Liver (tissue), 9 donors: Measurements from ENCODE around the gene CTSA. TPM values are rescaled to one million over a fixed set of nuclear protein-coding genes. Genes with fewer than 3 reads are reported as not detected.

Experiments used
- DNase-seq: peaks from one replicate; pipeline ENCODE4 v3.0.0-alpha.2; 2017; ENCODE audit warnings: low spot score
- H3K27ac ChIP-seq, 2 donors: one replicate each; pipeline ENCODE4 v1.7.0; 2013; ENCODE audit warnings: inconsistent platforms in 2 of 2, low read length in 2 of 2, control low read depth in 1 of 2, low read depth in 1 of 2, mild to moderate bottlenecking in 1 of 2
- H3K27me3 ChIP-seq, 4 donors: one replicate each; pipeline versions ENCODE4 v1.6.1 to v1.7.0; 2013; ENCODE audit warnings: low read length in 3 of 4, inconsistent platforms in 1 of 4, mild to moderate bottlenecking in 1 of 4, moderate library complexity in 1 of 4; ENCODE audit not compliant: control insufficient read depth in 4 of 4, insufficient read depth in 4 of 4
- H3K36me3 ChIP-seq, 4 donors: one replicate each; pipeline versions ENCODE4 v1.6.1 to v1.7.0; 2013; ENCODE audit warnings: low read length in 3 of 4, mild to moderate bottlenecking in 3 of 4, low read depth in 1 of 4, moderate library complexity in 1 of 4; ENCODE audit not compliant: control insufficient read depth in 4 of 4, insufficient read depth in 3 of 4
- H3K4me1 ChIP-seq, 4 donors: one replicate each; pipeline versions ENCODE4 v1.6.1 to v1.7.0; 2013; ENCODE audit warnings: low read length in 3 of 4, mild to moderate bottlenecking in 3 of 4, moderate library complexity in 1 of 4; ENCODE audit not compliant: control insufficient read depth in 4 of 4, insufficient read depth in 4 of 4
- H3K4me3 ChIP-seq, 3 donors: one replicate each; pipeline versions ENCODE4 v1.6.1 to v1.7.0; 2013; ENCODE audit warnings: low read length in 3 of 3, control low read depth in 1 of 3, low read depth in 1 of 3, mild to moderate bottlenecking in 1 of 3
- H3K9ac ChIP-seq, 2 donors: one replicate each; pipeline ENCODE4 v1.7.0; 2013; ENCODE audit warnings: low read length in 2 of 2, mild to moderate bottlenecking in 2 of 2, moderate library complexity in 2 of 2, control low read depth in 1 of 2, low read depth in 1 of 2
- H3K9me3 ChIP-seq, 4 donors: one replicate each; pipeline versions ENCODE4 v1.6.1 to v1.7.0; 2013; ENCODE audit warnings: low read length in 3 of 4; ENCODE audit not compliant: control insufficient read depth in 4 of 4
- EGR1 ChIP-seq, 2 donors: IDR thresholded peaks; 2 replicates each; pipeline ENCODE4 v1.6.1; 2016 to 2018; ENCODE audit warnings: antibody characterized with exemption in 2 of 2, low read depth in 2 of 2
- FOXA1 ChIP-seq: IDR thresholded peaks from 2 replicates; pipeline ENCODE4 v1.6.1; 2016; ENCODE audit warnings: antibody characterized with exemption
- FOXA2 ChIP-seq: IDR thresholded peaks from 2 replicates; pipeline ENCODE4 v1.6.1; 2016; ENCODE audit warnings: antibody characterized with exemption
- GABPA ChIP-seq, 2 donors: IDR thresholded peaks in 1 of 2; conservative IDR thresholded peaks in 1 of 2; 2 replicates each; pipeline ENCODE4 v1.6.1; 2016; ENCODE audit warnings: antibody characterized with exemption in 2 of 2, mild to moderate bottlenecking in 1 of 2, moderate library complexity in 1 of 2
- HNF4A ChIP-seq, 2 donors: conservative IDR thresholded peaks; 2 replicates each; pipeline ENCODE4 v1.6.1; 2016; ENCODE audit warnings: antibody characterized with exemption in 2 of 2, mild to moderate bottlenecking in 2 of 2
- HNF4G ChIP-seq: IDR thresholded peaks from 2 replicates; pipeline ENCODE4 v1.6.1; 2016; ENCODE audit warnings: antibody characterized with exemption
- JUND ChIP-seq, 2 donors: IDR thresholded peaks; 2 replicates each; pipeline ENCODE4 v1.6.1; 2016; ENCODE audit warnings: antibody characterized with exemption in 2 of 2
- NR2F2 ChIP-seq: IDR thresholded peaks from 2 replicates; pipeline ENCODE4 v1.6.1; 2016; ENCODE audit warnings: antibody characterized with exemption
- RAD21 ChIP-seq, 2 donors: IDR thresholded peaks; 2 replicates each; pipeline ENCODE4 v1.6.1; 2016; ENCODE audit warnings: antibody characterized with exemption in 2 of 2, mild to moderate bottlenecking in 2 of 2
- RXRA ChIP-seq, 2 donors: IDR thresholded peaks; 2 replicates each; pipeline ENCODE4 v1.6.1; 2017 to 2018; ENCODE audit warnings: antibody characterized with exemption in 2 of 2, mild to moderate bottlenecking in 1 of 2
- SP1 ChIP-seq: IDR thresholded peaks from 2 replicates; pipeline ENCODE4 v1.6.1; 2018; ENCODE audit warnings: antibody characterized with exemption, mild to moderate bottlenecking
- TAF1 ChIP-seq: conservative IDR thresholded peaks from 2 replicates; pipeline ENCODE4 v1.6.1; 2016; ENCODE audit warnings: antibody characterized with exemption, mild to moderate bottlenecking
- YY1 ChIP-seq: IDR thresholded peaks from 2 replicates; pipeline ENCODE4 v1.6.1; 2016; ENCODE audit warnings: antibody characterized with exemption, mild to moderate bottlenecking
- WGBS: extraction: QIAGEN DNeasy Blood & Tissue Kit; methylation state at CpG from one replicate; pipeline ENCODE4 v1.1.7; 2013; 5-methylcytosine and 5-hydroxymethylcytosine counted together
- polyA plus RNA-seq, 2 donors: library from polyadenylated mRNA; stranded (reverse) in 1 of 2; unstranded in 1 of 2; fragments of 200-250 nt in 1 of 2; fragments of >200 nt in 1 of 2; fragmentation: Nextera tagmentation in 1 of 2; extraction: Ambion mirVana in 1 of 2; gene quantifications; one replicate each; pipeline versions ENCODE4 v1.2.1 to v1.2.3, GENCODE V29; 2013 to 2015
- total RNA-seq, 2 donors: library from RNA; depleted of rRNA; stranded (reverse); fragments of >200 nt; gene quantifications; one replicate each; pipeline ENCODE4 v1.2.3, GENCODE V29; 2014
- TF ChIP-seq, protein P1 (sequence below): IDR thresholded peaks from 2 replicates; pipeline ENCODE4 v1.6.1; 2016; ENCODE audit warnings: antibody characterized with exemption, mild to moderate bottlenecking
- TF ChIP-seq, protein P2 (sequence below): IDR thresholded peaks from 2 replicates; pipeline ENCODE4 v1.6.1; 2016; ENCODE audit warnings: antibody characterized with exemption
- TF ChIP-seq, protein P3 (sequence below): fragments of 150-350 bp; IDR thresholded peaks from 2 replicates; pipeline ENCODE4 v1.5.1; 2017; ENCODE audit warnings: improper control_type of control experiment, low read depth, low read length; ENCODE audit not compliant: missing input control
- donor health status: healthy.
- donor health status: healthy.
- donor health status: healthy.
- donor health status: healthy.
- donor health status: healthy.

The CTSA gene
- total and polyA plus RNA-seq, 4 donors: 45.6 to 151 (median 76.4) TPM

DNA sequence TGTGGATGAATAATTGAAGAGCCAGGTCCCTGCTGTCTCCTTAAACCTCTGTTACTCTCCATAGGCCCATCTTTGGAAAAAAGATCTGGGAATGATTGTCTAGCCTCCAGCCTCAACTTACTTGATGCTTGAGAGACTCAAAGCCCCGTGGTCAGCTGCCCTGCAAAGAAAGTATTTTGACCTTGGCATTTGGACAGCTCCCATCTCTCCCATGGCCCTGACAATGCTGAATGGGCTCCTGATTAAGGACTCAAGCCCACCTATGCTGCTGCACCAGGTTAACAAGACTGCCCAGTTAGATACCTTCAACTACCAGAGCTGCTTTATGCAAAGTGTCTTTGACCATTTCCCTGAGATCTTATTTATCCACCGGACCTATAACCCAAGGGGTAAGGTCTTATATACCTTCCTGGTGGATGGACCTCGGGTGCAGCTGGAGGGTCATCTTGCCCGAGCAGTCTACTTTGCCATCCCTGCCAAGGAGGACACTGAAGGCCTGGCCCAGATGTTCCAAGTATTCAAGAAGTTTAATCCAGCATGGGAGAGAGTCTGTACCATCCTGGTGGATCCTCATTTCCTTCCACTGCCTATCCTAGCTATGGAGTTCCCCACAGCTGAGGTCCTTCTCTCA is 8.6 kb upstream of the CTSA start:
- WGBS: 81% methylated on average over 4 of the region's 4 CpGs
- Histone ChIP-seq H3K27ac (no peak overlapping the region), H3K4me1 (peaks cover 0 to 9% (median 4%) of the 10 kb centered on the region in 4 donors), H3K36me3 (peaks cover 7 to 30% (median 14%) of the 10 kb centered on the region in 4 donors), H3K27me3 (no peaks in the 10 kb centered on the region), H3K9ac (no peak overlapping the region), H3K9me3 (no peaks in the 10 kb centered on the region), H3K4me3 (no peak overlapping the region)
- TF ChIP-seq, protein P1, sequence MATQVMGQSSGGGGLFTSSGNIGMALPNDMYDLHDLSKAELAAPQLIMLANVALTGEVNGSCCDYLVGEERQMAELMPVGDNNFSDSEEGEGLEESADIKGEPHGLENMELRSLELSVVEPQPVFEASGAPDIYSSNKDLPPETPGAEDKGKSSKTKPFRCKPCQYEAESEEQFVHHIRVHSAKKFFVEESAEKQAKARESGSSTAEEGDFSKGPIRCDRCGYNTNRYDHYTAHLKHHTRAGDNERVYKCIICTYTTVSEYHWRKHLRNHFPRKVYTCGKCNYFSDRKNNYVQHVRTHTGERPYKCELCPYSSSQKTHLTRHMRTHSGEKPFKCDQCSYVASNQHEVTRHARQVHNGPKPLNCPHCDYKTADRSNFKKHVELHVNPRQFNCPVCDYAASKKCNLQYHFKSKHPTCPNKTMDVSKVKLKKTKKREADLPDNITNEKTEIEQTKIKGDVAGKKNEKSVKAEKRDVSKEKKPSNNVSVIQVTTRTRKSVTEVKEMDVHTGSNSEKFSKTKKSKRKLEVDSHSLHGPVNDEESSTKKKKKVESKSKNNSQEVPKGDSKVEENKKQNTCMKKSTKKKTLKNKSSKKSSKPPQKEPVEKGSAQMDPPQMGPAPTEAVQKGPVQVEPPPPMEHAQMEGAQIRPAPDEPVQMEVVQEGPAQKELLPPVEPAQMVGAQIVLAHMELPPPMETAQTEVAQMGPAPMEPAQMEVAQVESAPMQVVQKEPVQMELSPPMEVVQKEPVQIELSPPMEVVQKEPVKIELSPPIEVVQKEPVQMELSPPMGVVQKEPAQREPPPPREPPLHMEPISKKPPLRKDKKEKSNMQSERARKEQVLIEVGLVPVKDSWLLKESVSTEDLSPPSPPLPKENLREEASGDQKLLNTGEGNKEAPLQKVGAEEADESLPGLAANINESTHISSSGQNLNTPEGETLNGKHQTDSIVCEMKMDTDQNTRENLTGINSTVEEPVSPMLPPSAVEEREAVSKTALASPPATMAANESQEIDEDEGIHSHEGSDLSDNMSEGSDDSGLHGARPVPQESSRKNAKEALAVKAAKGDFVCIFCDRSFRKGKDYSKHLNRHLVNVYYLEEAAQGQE: no peak
- no peak for DNase-seq

DNA sequence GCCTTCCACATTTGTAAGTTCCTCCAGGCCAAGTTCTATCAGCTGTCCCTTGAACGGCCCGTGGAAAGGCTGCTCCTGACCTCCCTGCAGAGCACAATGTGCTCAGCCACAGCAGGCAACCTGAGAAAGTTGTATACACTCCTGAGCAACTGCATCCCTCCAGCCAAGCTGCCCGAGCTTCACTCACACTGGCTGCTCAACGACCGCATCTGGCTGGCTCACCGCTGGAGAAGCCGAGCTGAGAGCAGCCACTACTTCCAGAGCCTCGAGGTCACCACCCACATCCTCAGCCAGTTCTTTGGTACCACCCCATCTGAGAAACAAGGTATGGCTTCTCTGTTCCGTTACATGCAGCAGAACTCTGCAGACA is 8.1 kb upstream of the CTSA start:
- Histone ChIP-seq H3K27ac (no peak overlapping the region), H3K9ac (no peak overlapping the region), H3K4me1 (peaks cover 0 to 9% (median 5%) of the 10 kb centered on the region in 4 donors), H3K27me3 (no peaks in the 10 kb centered on the region), H3K4me3 (no peak overlapping the region), H3K36me3 (peaks cover 5 to 24% (median 11%) of the 10 kb centered on the region in 4 donors), H3K9me3 (no peaks in the 10 kb centered on the region)
- 87% methylated on average over 9 of the region's 9 CpGs for WGBS
- TF ChIP-seq FOXA1 (no peak), HNF4G (no peak), TAF1 (no peak)
- DNase-seq: no peak

DNA sequence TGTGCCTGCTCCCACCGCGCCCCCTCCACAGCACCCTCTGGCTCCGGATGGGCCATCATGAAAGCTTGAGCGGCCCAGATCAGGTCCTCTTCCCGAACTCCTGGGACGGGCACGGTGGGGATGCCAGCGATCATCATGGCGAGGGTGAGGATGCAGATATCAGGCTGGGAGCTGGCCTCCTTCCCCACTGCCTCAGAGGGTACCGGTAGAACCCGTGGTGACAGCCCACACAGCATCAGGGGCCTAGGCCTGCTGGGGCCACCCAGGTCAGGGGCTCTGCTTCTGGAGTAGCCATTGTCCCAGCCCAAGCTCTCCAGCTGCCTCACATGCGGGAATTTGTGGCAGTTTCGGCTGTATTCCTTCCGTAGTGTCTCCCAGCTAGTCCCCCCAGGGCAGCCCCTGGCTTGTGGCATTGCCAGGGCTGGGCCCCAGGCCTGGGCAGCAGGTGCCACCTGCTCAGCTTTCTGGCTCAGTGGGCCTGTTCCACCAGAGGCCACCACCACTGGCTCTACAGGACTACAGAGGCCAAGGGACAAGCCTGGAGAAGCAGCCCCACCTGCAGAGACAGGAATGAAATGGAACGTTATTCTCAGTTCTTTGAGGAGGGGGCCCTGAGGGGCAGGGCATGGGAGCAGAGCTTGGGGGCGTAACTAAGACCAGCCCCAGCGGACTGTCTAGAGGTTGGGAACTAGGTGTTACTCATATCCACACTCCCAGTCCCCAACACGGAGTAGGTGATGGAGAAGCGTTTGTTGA is 4.4 kb upstream of the CTSA start:
- H3K4me1 ChIP-seq: peaks cover 2 to 35% (median 27%) of the 10 kb centered on the region in 4 donors
- H3K27ac ChIP-seq: no peak overlapping the region
- H3K27me3 ChIP-seq: no peaks in the 10 kb centered on the region
- H3K9me3 ChIP-seq: no peaks in the 10 kb centered on the region
- H3K9ac ChIP-seq: no peak overlapping the region
- no peak for DNase-seq
- WGBS: 94% methylated on average over 19 of the region's 19 CpGs
- no peak overlapping the region for H3K4me3 ChIP-seq
- H3K36me3 ChIP-seq: peaks cover 2 to 23% (median 9%) of the 10 kb centered on the region in 4 donors
- TF ChIP-seq HNF4A (conservative IDR thresholded peaks at IDR 0.05): no peak
- no peak for TF ChIP-seq GABPA (IDR thresholded peaks at IDR 0.05 in 1 of 2, conservative IDR thresholded peaks at IDR 0.05 in 1 of 2)
- no peak for TF ChIP-seq JUND (IDR thresholded peaks at IDR 0.05)
- no peak for TF ChIP-seq RAD21 (IDR thresholded peaks at IDR 0.05)
- TF ChIP-seq HNF4G: no peak
- TF ChIP-seq, protein P2, sequence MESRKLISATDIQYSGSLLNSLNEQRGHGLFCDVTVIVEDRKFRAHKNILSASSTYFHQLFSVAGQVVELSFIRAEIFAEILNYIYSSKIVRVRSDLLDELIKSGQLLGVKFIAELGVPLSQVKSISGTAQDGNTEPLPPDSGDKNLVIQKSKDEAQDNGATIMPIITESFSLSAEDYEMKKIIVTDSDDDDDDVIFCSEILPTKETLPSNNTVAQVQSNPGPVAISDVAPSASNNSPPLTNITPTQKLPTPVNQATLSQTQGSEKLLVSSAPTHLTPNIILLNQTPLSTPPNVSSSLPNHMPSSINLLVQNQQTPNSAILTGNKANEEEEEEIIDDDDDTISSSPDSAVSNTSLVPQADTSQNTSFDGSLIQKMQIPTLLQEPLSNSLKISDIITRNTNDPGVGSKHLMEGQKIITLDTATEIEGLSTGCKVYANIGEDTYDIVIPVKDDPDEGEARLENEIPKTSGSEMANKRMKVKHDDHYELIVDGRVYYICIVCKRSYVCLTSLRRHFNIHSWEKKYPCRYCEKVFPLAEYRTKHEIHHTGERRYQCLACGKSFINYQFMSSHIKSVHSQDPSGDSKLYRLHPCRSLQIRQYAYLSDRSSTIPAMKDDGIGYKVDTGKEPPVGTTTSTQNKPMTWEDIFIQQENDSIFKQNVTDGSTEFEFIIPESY: no peak
- TF ChIP-seq FOXA1: no peak
- TF ChIP-seq EGR1 (IDR thresholded peaks at IDR 0.05; ENCODE audit: low read depth in 2 of 2): no peak
- TF ChIP-seq, protein P3, sequence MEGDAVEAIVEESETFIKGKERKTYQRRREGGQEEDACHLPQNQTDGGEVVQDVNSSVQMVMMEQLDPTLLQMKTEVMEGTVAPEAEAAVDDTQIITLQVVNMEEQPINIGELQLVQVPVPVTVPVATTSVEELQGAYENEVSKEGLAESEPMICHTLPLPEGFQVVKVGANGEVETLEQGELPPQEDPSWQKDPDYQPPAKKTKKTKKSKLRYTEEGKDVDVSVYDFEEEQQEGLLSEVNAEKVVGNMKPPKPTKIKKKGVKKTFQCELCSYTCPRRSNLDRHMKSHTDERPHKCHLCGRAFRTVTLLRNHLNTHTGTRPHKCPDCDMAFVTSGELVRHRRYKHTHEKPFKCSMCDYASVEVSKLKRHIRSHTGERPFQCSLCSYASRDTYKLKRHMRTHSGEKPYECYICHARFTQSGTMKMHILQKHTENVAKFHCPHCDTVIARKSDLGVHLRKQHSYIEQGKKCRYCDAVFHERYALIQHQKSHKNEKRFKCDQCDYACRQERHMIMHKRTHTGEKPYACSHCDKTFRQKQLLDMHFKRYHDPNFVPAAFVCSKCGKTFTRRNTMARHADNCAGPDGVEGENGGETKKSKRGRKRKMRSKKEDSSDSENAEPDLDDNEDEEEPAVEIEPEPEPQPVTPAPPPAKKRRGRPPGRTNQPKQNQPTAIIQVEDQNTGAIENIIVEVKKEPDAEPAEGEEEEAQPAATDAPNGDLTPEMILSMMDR: no peak
- TF ChIP-seq TAF1: no peak
- TF ChIP-seq NR2F2: no peak
- no peak for TF ChIP-seq SP1
- TF ChIP-seq YY1: no peak
- TF ChIP-seq, protein P1: no peak
- no peak for TF ChIP-seq RXRA (IDR thresholded peaks at IDR 0.05)
- TF ChIP-seq FOXA2: no peak
